Prostate gland (tissue), 2 donors: Measurements from ENCODE around the gene KIF9. TPM values are rescaled to one million over a fixed set of nuclear protein-coding genes. Genes with fewer than 3 reads are reported as not detected.

Source experiments
- DNase-seq: peaks from one replicate; pipeline ENCODE4 v3.0.0-alpha.2; 2019; ENCODE audit warnings: low spot score
- H3K27ac ChIP-seq, 2 donors: fragments of 200-600 bp; sonication (generic); 2 replicates each; pipeline ENCODE4 v1.5.1; 2017 to 2019
- H3K27me3 ChIP-seq: fragments of 200-600 bp; sonication (generic); replicated peaks from 2 replicates; pipeline ENCODE4 v1.5.1; 2019; ENCODE audit not compliant: insufficient read depth
- H3K36me3 ChIP-seq, 2 donors: fragments of 200-600 bp; sonication (generic); 1 replicate in 1 of 2; 2 replicates in 1 of 2; pipeline versions ENCODE4 v1.5.1 to v1.8.1; 2017 to 2019
- H3K4me1 ChIP-seq: fragments of 200-600 bp; sonication (generic); replicated peaks from 2 replicates; pipeline ENCODE4 v1.5.1; 2019
- H3K4me3 ChIP-seq, 2 donors: fragments of 200-600 bp; sonication (generic); 2 replicates each; pipeline ENCODE4 v1.5.1; 2017 to 2019
- H3K9me3 ChIP-seq: fragments of 200-600 bp; sonication (generic); 2 replicates; pipeline ENCODE4 v1.5.1; 2017
- CTCF ChIP-seq, 4 experiments: fragments of 200-600 bp in 2 of 4; fragments of 450-650 bp in 2 of 4; sonication (generic) in 2 of 4; IDR thresholded peaks; 1 replicate in 3 of 4; 2 replicates in 1 of 4; pipeline ENCODE4 v1.5.1; 2016 to 2019; ENCODE audit warnings: antibody characterized with exemption in 4 of 4, mild to moderate bottlenecking in 2 of 4, moderate library complexity in 2 of 4
- POLR2A ChIP-seq: fragments of 450-650 bp; IDR thresholded peaks from one replicate; pipeline ENCODE4 v1.6.1; 2016; ENCODE audit warnings: antibody characterized with exemption, mild to moderate bottlenecking
- POLR2AphosphoS5 ChIP-seq: sonication (generic); formaldehyde crosslinking; IDR thresholded peaks from one replicate; pipeline ENCODE4 v1.6.1; 2017; ENCODE audit warnings: antibody characterized with exemption
- WGBS: methylation state at CpG from one replicate; pipeline ENCODE4 v1.1.5; 2018; 5-methylcytosine and 5-hydroxymethylcytosine counted together
- intact Hi-C: fragments of 100-400 bp; cut with DNase I; formaldehyde crosslinking; loops from one replicate; pipeline ENCODE4 v1.14.2; 2022
- total RNA-seq, 2 donors: library from RNA; depleted of rRNA; stranded (reverse); fragments of >200 nt; gene quantifications; one replicate each; pipeline ENCODE4 v1.1.0, GENCODE V29; 2016

KIF9 gene
- total RNA-seq, 2 donors from 2014 or later, result 14.3 to 17.5 TPM

GRCh38 chr3:47239929-47240328 lies 42.7 kb downstream of the KIF9 start:
- no peak overlapping the region for H3K27ac ChIP-seq
- 91% methylated on average over 6 of the region's 6 CpGs for WGBS
- no peak for TF ChIP-seq POLR2AphosphoS5
- TF ChIP-seq POLR2A, result no peak
- no peak for TF ChIP-seq CTCF (IDR thresholded peaks at IDR 0.05)
- H3K36me3 ChIP-seq, result no peaks in the 10 kb centered on the region
- no peak overlapping the region for H3K4me3 ChIP-seq
- H3K9me3 ChIP-seq, result no peaks in the 10 kb centered on the region
- no peaks in the 10 kb centered on the region for H3K4me1 ChIP-seq
- intact Hi-C loops, result no loop called here
- H3K27me3 ChIP-seq, result no peaks in the 10 kb centered on the region
- DNase-seq, result no peak

- Histone ChIP-seq H3K4me3 (no peak overlapping the region), H3K9me3 (no peaks in the 10 kb centered on the region), H3K27ac (no peak overlapping the region), H3K4me1 (no peaks in the 10 kb centered on the region), H3K27me3 (no peaks in the 10 kb centered on the region), H3K36me3 (no peaks in the 10 kb centered on the region)
- DNase-seq, result no peak
- no peak for TF ChIP-seq CTCF (IDR thresholded peaks at IDR 0.05)
- TF ChIP-seq POLR2AphosphoS5, result no peak
- no peak for TF ChIP-seq POLR2A
- 91% methylated on average over 3 of the region's 3 CpGs for WGBS
- intact Hi-C loops, result no loop called here
These were observed 44.6 kb downstream of the KIF9 start for GRCh38 chr3:47238017-47238416.

- no peaks in the 10 kb centered on the region for H3K36me3 ChIP-seq
- H3K4me3 ChIP-seq, result no peak overlapping the region
- no peaks in the 10 kb centered on the region for H3K9me3 ChIP-seq
- no peaks in the 10 kb centered on the region for H3K27me3 ChIP-seq
- H3K4me1 ChIP-seq, result no peaks in the 10 kb centered on the region
- DNase-seq, result no peak
- WGBS, result 43% methylated on average over 1 of the region's 1 CpG
- TF ChIP-seq POLR2A (no peak), POLR2AphosphoS5 (no peak), CTCF (IDR thresholded peaks at IDR 0.05) (no peak)
- intact Hi-C loops, result no loop called here
- no peak overlapping the region for H3K27ac ChIP-seq
These were observed 54.5 kb downstream of the KIF9 start for GRCh38 chr3:47228088-47228487.

GRCh38 chr3:47227678-47228077 lies 54.9 kb downstream of the KIF9 start:
- H3K4me3 ChIP-seq, result no peak overlapping the region
- intact Hi-C loops, result no loop called here
- H3K9me3 ChIP-seq, result no peaks in the 10 kb centered on the region
- TF ChIP-seq POLR2AphosphoS5 (no peak), CTCF (IDR thresholded peaks at IDR 0.05) (no peak), POLR2A (no peak)
- 76% methylated on average over 7 of the region's 7 CpGs for WGBS
- no peak overlapping the region for H3K27ac ChIP-seq
- no peaks in the 10 kb centered on the region for H3K4me1 ChIP-seq
- no peaks in the 10 kb centered on the region for H3K27me3 ChIP-seq
- no peaks in the 10 kb centered on the region for H3K36me3 ChIP-seq
- no peak for DNase-seq

GRCh38 chr3:47225310-47225906 lies 57.2 kb downstream of the KIF9 start:
- no peaks in the 10 kb centered on the region for H3K27me3 ChIP-seq
- intact Hi-C loops, result no loop called here
- no peak for DNase-seq
- no peak overlapping the region for H3K4me3 ChIP-seq
- no peak for TF ChIP-seq POLR2AphosphoS5
- TF ChIP-seq POLR2A, result no peak
- TF ChIP-seq CTCF (IDR thresholded peaks at IDR 0.05), result no peak
- WGBS, result 86% methylated on average over 5 of the region's 5 CpGs
- no peaks in the 10 kb centered on the region for H3K9me3 ChIP-seq
- no peaks in the 10 kb centered on the region for H3K36me3 ChIP-seq
- no peaks in the 10 kb centered on the region for H3K4me1 ChIP-seq
- H3K27ac ChIP-seq, result no peak overlapping the region
